Stomach (tissue), 4 donors: ENCODE data around the gene TSC22D1.

Source experiments
- CTCF ChIP-seq, 7 experiments: fragments of 450-650 bp in 4 of 7; fragments of 200-600 bp in 3 of 7; sonication (generic) in 3 of 7; IDR thresholded peaks; one replicate each; pipeline ENCODE4 v1.5.1; 2016 to 2019; ENCODE audit warnings: antibody characterized with exemption in 7 of 7, control low read depth in 2 of 7, mild to moderate bottlenecking in 1 of 7
- EP300 ChIP-seq: sonication (generic); formaldehyde crosslinking; IDR thresholded peaks from one replicate; pipeline ENCODE4 v1.6.1; 2017; ENCODE audit warnings: antibody characterized with exemption
- POLR2AphosphoS5 ChIP-seq, 3 donors: sonication (generic); formaldehyde crosslinking; IDR thresholded peaks; one replicate each; pipeline ENCODE4 v1.6.1; 2016; ENCODE audit warnings: antibody characterized with exemption in 3 of 3

DNA sequence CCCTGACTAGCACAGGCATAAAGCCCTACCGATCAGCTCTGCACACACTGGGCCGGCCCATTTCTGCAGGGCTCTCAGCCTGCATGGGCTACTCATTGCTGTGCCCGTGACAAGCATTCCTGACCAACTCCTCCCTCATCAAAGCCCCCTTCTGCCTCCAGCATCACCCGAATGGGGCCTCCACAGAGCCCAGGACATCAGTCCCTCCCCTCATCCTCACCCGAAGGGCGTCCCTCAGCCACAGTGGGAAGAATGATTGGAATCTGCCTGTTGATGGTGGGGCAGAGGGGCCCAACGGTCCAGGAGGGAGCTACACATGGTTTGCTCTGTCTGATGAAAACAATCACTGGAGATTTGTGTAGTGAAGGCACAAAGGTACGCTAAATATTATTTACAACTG, 158.7 kb downstream of the TSC22D1 start:
- TF ChIP-seq EP300, result no peak
- no peak for TF ChIP-seq CTCF (IDR thresholded peaks at IDR 0.05)
- no peak for TF ChIP-seq POLR2AphosphoS5 (IDR thresholded peaks at IDR 0.05)
